GM13977 (cell line): Measurements from ENCODE around the gene KRTAP4-6.

Experiments used
- DNase-seq: peaks from one replicate; pipeline ENCODE4 v3.0.0; 2012; ENCODE audit warnings: low spot score
- CTCF ChIP-seq: IDR thresholded peaks from 2 replicates; pipeline ENCODE4 v1.5.1; 2012; ENCODE audit warnings: mild to moderate bottlenecking, control low read depth; ENCODE audit not compliant: insufficient read depth; ENCODE audit errors: extremely low read depth, missing control alignments
- in situ Hi-C: fragments of 300-500 bp; cut with MboI; formaldehyde crosslinking; loops from one replicate; pipeline ENCODE4 v1.12.0; 2022; ENCODE audit warnings: low sequenced_read_pairs, low pct_unique_long_range_greater_than_20kb, mixed read lengths, inconsistent platforms; ENCODE audit not compliant: unreplicated experiment

KRTAP4-6 gene

GRCh38 chr17:41098481-41098880 is 41.9 kb downstream of the KRTAP4-6 start:
- in situ Hi-C loops, result no loop called here
- DNase-seq, result no peak
- TF ChIP-seq CTCF, result no peak

- DNase-seq, result no peak
- TF ChIP-seq CTCF, result no peak
- in situ Hi-C loops, result no loop called here
Measured at GRCh38 chr17:41098042-41098441, 42.3 kb downstream of the KRTAP4-6 start, which contains the start of gene KRTAP4-8. KRTAP4-8 (minus strand) TSS chr17:41098142; CDS start chr17:41098084, 58 bp downstream.

- no peak for DNase-seq
- in situ Hi-C loops, result no loop called here
- no peak for TF ChIP-seq CTCF
Measured at GRCh38 chr17:41096055-41096454, 44.3 kb downstream of the KRTAP4-6 start.
